ENCODE data around the gene RAPGEF1.

The RAPGEF1 gene

DNA sequence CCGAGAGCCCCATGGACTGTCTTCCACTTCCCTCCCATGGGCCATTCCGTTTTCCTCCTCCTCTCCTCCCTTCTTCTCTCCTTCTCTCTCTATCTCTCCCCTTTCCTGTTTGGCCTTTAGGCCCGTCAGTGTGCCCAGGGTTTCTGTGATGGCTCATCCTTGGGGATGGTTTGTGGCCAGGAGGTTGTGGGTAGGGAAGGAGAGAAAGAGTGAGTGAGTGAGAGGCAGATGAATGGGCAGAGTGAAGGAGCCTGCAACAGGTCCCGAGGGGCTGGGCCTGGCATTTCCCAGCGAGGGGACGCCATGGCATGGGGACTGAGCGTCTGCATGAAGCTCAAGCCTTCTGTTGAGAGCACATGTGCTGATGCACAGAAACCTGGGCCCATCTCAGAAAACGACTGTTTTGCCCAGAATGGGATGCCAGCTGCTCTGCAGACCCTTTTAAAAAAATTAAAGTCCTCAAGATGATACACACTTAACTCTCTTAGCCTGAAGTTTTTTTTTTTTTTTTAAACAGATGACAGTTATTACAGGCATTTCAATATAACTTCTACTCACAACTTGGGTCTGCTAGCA is 125.4 kb downstream of the RAPGEF1 start:
- no peaks in the 10 kb centered on the region for H3K9me2 ChIP-seq (replicated peaks; ENCODE audit: insufficient read depth, low read length)
- H3K27me3 ChIP-seq (ENCODE audit: low read length), result no peaks in the 10 kb centered on the region
- H2AFZ ChIP-seq (ENCODE audit: low read depth, low read length, severe bottlenecking), result no peak overlapping the region
- H3K9ac ChIP-seq (ENCODE audit: low read length), result no peak overlapping the region
- H3K4me3 ChIP-seq (ENCODE audit: insufficient read depth, low read length, poor library complexity, severe bottlenecking), result no peak overlapping the region
- no peaks in the 10 kb centered on the region for H4K20me1 ChIP-seq (ENCODE audit: low read depth, low read length)
- H3K36me3 ChIP-seq (ENCODE audit: low read length), result no peaks in the 10 kb centered on the region
- no peak overlapping the region for H3K4me2 ChIP-seq (ENCODE audit: low read depth, low read length, poor library complexity, severe bottlenecking)
- TF ChIP-seq, protein P1, sequence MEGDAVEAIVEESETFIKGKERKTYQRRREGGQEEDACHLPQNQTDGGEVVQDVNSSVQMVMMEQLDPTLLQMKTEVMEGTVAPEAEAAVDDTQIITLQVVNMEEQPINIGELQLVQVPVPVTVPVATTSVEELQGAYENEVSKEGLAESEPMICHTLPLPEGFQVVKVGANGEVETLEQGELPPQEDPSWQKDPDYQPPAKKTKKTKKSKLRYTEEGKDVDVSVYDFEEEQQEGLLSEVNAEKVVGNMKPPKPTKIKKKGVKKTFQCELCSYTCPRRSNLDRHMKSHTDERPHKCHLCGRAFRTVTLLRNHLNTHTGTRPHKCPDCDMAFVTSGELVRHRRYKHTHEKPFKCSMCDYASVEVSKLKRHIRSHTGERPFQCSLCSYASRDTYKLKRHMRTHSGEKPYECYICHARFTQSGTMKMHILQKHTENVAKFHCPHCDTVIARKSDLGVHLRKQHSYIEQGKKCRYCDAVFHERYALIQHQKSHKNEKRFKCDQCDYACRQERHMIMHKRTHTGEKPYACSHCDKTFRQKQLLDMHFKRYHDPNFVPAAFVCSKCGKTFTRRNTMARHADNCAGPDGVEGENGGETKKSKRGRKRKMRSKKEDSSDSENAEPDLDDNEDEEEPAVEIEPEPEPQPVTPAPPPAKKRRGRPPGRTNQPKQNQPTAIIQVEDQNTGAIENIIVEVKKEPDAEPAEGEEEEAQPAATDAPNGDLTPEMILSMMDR (IDR thresholded peaks at IDR 0.05; ENCODE audit: insufficient read depth, low read length, poor library complexity, severe bottlenecking), result no peak
- no peak for TF ChIP-seq EZH2phosphoT487 (conservative IDR thresholded peaks at IDR 0.05; ENCODE audit: low read length)
- H3K79me2 ChIP-seq (ENCODE audit: insufficient read depth, low read length), result no peaks in the 10 kb centered on the region
- H3F3A ChIP-seq (ENCODE audit: insufficient read depth), result no peaks in the 10 kb centered on the region
- H3K27ac ChIP-seq (ENCODE audit: low read depth, low read length), result no peak overlapping the region
- H3K9me3 ChIP-seq (ENCODE audit: insufficient read depth, low read length), result no peaks in the 10 kb centered on the region

DNA sequence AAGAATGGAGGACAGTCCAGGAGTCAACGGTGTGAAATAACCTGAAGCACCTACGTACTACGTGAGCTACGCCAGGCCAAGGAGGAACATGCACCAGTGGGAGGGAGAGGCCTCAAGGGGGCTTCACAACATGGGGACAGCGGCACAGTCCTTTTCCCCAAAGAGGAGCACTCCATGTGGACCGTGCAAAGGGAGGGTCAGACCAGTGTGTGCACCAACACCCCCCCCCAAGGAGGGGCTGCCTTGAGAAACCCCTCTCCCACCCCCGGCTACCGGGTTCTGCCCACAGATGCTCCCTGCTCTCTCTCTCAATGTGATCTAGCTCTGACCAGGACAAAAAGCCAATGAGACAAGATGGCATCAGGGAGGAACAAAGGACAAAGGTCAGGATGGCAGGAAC is 126.0 kb downstream of the RAPGEF1 start:
- H2AFZ ChIP-seq (ENCODE audit: low read depth, low read length, severe bottlenecking), result no peak overlapping the region
- H3K4me3 ChIP-seq (ENCODE audit: insufficient read depth, low read length, poor library complexity, severe bottlenecking), result no peak overlapping the region
- no peaks in the 10 kb centered on the region for H3K79me2 ChIP-seq (ENCODE audit: insufficient read depth, low read length)
- H3F3A ChIP-seq (ENCODE audit: insufficient read depth), result no peaks in the 10 kb centered on the region
- no peak overlapping the region for H3K27ac ChIP-seq (ENCODE audit: low read depth, low read length)
- no peaks in the 10 kb centered on the region for H3K27me3 ChIP-seq (ENCODE audit: low read length)
- TF ChIP-seq, protein P1 (IDR thresholded peaks at IDR 0.05; ENCODE audit: insufficient read depth, low read length, poor library complexity, severe bottlenecking), result no peak
- no peak for TF ChIP-seq EZH2phosphoT487 (conservative IDR thresholded peaks at IDR 0.05; ENCODE audit: low read length)
- H3K36me3 ChIP-seq (ENCODE audit: low read length), result no peaks in the 10 kb centered on the region
- no peak overlapping the region for H3K9ac ChIP-seq (ENCODE audit: low read length)
- no peaks in the 10 kb centered on the region for H4K20me1 ChIP-seq (ENCODE audit: low read depth, low read length)
- H3K4me2 ChIP-seq (ENCODE audit: low read depth, low read length, poor library complexity, severe bottlenecking), result no peak overlapping the region
- no peaks in the 10 kb centered on the region for H3K9me2 ChIP-seq (replicated peaks; ENCODE audit: insufficient read depth, low read length)
- H3K9me3 ChIP-seq (ENCODE audit: insufficient read depth, low read length), result no peaks in the 10 kb centered on the region

GRCh38 chr9:131612851-131613250 is 127.0 kb downstream of the RAPGEF1 start:
- no peaks in the 10 kb centered on the region for H3K9me2 ChIP-seq (replicated peaks; ENCODE audit: insufficient read depth, low read length)
- TF ChIP-seq, protein P1 (IDR thresholded peaks at IDR 0.05; ENCODE audit: insufficient read depth, low read length, poor library complexity, severe bottlenecking), result no peak
- no peak for TF ChIP-seq EZH2phosphoT487 (conservative IDR thresholded peaks at IDR 0.05; ENCODE audit: low read length)
- H3K4me2 ChIP-seq (ENCODE audit: low read depth, low read length, poor library complexity, severe bottlenecking), result no peak overlapping the region
- no peaks in the 10 kb centered on the region for H3K79me2 ChIP-seq (ENCODE audit: insufficient read depth, low read length)
- no peak overlapping the region for H3K27ac ChIP-seq (ENCODE audit: low read depth, low read length)
- H3K27me3 ChIP-seq (ENCODE audit: low read length), result no peaks in the 10 kb centered on the region
- no peak overlapping the region for H2AFZ ChIP-seq (ENCODE audit: low read depth, low read length, severe bottlenecking)
- no peak overlapping the region for H3K9ac ChIP-seq (ENCODE audit: low read length)
- H4K20me1 ChIP-seq (ENCODE audit: low read depth, low read length), result no peaks in the 10 kb centered on the region
- H3K9me3 ChIP-seq (ENCODE audit: insufficient read depth, low read length), result no peaks in the 10 kb centered on the region
- H3K4me3 ChIP-seq (ENCODE audit: insufficient read depth, low read length, poor library complexity, severe bottlenecking), result no peak overlapping the region
- no peaks in the 10 kb centered on the region for H3F3A ChIP-seq (ENCODE audit: insufficient read depth)
- no peaks in the 10 kb centered on the region for H3K36me3 ChIP-seq (ENCODE audit: low read length)

Measured in SU-DHL-6 (cell line).